ENCODE measurements around the gene NPAS3. TPM values are rescaled to one million over a fixed set of nuclear protein-coding genes. Genes with fewer than 3 reads are reported as not detected.

Gene NPAS3
- total RNA-seq, 4 donors from 2014 or later = 1.9 to 10.6 (median 2.2) TPM

DNA sequence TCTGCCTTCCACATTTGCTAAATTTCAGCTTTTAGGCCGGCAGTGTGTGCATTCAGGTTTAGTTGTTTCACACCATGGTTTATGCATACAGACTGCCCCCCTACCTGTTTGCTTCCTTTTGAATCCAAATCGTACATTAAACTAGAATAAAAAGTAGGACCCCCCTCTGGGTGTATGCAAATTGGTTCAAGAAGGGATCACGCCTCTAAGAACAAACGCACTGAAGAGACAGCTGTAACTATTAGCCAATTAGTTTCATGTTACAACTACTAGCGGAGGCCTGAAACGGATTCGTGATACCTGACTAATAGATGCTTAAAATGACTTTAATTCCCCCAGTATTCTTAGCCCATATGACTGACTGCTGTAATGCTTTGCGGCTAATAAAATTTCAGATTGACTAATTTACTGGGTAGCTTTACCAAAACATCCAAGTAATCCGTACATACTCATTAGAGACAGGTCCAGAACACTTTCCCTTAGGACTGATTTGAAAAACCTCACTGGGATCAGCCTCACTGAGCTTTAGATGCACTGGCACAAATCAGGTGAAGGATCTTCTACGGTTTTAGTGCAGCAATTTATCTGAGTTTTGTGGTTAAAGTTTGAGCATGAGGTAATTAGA lies 411.8 kb downstream of the NPAS3 start:
- peaks cover 0 to 5% (median 0%) of the 10 kb centered on the region in 3 donors for H3K4me1 ChIP-seq
- H3K36me3 ChIP-seq = no peaks in the 10 kb centered on the region
- no peaks in the 10 kb centered on the region for H3K9me3 ChIP-seq
- no peak overlapping the region for H3K4me3 ChIP-seq
- 82 to 95% methylated on average over 10 of the region's 10 CpGs for WGBS, 2 donors (ENCODE audit: low coverage in 1 of 2)
- no peak overlapping the region for H3K27ac ChIP-seq
- ATAC-seq = no peak
- no peak for TF ChIP-seq POLR2A (IDR thresholded peaks at IDR 0.05)
- no peak for TF ChIP-seq POLR2AphosphoS5 (IDR thresholded peaks at IDR 0.05)
- TF ChIP-seq, protein P1, sequence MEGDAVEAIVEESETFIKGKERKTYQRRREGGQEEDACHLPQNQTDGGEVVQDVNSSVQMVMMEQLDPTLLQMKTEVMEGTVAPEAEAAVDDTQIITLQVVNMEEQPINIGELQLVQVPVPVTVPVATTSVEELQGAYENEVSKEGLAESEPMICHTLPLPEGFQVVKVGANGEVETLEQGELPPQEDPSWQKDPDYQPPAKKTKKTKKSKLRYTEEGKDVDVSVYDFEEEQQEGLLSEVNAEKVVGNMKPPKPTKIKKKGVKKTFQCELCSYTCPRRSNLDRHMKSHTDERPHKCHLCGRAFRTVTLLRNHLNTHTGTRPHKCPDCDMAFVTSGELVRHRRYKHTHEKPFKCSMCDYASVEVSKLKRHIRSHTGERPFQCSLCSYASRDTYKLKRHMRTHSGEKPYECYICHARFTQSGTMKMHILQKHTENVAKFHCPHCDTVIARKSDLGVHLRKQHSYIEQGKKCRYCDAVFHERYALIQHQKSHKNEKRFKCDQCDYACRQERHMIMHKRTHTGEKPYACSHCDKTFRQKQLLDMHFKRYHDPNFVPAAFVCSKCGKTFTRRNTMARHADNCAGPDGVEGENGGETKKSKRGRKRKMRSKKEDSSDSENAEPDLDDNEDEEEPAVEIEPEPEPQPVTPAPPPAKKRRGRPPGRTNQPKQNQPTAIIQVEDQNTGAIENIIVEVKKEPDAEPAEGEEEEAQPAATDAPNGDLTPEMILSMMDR (IDR thresholded peaks at IDR 0.05) = no peak
- TF ChIP-seq EP300 (IDR thresholded peaks at IDR 0.05) = no peak
- H3K27me3 ChIP-seq = no peaks in the 10 kb centered on the region

DNA sequence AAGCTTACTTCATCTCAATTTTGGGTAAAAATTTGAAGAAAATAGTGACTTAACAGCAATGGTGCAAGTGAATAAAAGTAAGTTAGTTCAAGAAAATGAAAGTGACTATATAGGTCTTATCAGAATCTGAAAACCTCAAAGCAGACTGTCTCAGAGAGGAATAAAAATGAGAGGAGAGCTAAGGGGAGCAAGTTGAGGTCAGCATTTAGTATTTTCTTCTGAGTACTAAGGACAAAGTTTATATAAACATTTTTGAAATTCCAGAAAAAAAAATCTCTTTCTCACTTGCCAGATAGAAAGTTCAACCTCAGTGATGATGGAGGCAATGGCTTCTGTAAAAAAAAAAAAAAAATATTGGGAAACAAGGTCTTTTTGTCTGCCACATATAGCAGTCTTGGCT lies 414.1 kb downstream of the NPAS3 start:
- Histone ChIP-seq H3K27ac (no peak overlapping the region), H3K4me1 (peaks cover 0 to 5% (median 0%) of the 10 kb centered on the region in 3 donors), H3K9me3 (no peaks in the 10 kb centered on the region), H3K27me3 (no peaks in the 10 kb centered on the region), H3K36me3 (no peaks in the 10 kb centered on the region), H3K4me3 (no peak overlapping the region)
- TF ChIP-seq, protein P1 (IDR thresholded peaks at IDR 0.05) = no peak
- no peak for ATAC-seq

DNA sequence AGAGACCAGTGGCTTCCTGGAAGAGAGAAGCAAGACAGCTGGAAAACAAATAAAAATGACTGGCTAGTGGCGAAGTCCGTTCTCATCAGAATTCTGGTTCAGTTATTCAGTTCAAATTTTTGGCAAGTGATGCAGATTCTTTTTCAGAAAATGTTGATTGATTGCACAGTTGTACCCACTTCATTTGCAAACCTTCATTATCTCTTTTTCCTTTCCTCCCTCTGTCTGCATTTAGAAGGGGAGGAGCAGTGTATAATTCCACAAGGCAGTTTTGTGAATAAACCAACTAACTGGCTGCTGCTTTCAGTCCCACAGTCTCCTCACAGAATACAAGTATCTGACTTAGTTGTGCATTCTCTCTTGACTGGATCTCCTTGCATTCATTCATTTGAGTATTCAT lies 417.5 kb downstream of the NPAS3 start:
- ATAC-seq = no peak
- no peak for TF ChIP-seq EP300 (IDR thresholded peaks at IDR 0.05)
- TF ChIP-seq, protein P1 (IDR thresholded peaks at IDR 0.05) = no peak
- TF ChIP-seq POLR2A (IDR thresholded peaks at IDR 0.05) = no peak
- no peak for TF ChIP-seq POLR2AphosphoS5 (IDR thresholded peaks at IDR 0.05)
- H3K27me3 ChIP-seq = no peaks in the 10 kb centered on the region

DNA sequence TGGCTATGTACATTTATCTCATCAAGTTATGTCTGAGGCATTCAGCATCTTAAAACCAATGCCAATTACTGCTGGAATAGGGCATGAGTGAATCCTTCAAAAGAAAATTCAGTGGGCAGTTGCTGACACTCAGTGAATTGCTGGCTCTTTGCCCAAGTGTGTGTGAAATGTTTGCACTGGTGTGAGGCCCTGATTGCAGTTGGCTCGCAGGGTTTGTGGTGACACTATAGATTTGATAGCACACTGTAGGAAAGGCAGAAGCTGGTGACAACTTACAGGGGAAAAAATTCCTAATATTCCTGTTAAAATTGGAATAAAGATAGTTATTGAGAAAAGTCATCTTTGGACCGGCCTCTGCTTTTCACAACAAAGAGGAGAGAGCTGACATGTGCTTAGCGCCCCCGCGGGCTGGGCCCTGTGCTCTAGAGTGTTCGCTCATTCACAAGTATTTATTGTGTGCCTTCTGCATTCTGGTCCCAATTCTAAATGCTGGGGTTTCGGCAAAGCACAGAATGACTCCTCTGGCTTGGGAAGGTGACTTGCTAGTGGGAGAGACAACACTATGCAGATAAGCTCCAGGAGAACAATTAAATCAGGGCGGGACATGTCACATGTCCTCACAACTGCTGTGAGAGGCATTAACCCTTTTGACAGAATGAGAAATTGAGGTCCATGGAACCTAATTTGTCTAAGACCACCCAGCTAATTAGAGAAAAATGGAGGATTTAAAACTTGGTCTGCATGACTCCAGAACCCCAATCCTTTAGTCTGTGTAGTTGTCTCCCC lies 418.7 kb downstream of the NPAS3 start:
- Histone ChIP-seq H3K27ac (no peak overlapping the region), H3K36me3 (no peaks in the 10 kb centered on the region), H3K9me3 (no peaks in the 10 kb centered on the region), H3K4me1 (peaks cover 0 to 5% (median 0%) of the 10 kb centered on the region in 3 donors), H3K4me3 (no peak overlapping the region), H3K27me3 (no peaks in the 10 kb centered on the region)
- WGBS, 2 donors (ENCODE audit: low coverage in 1 of 2) = 67 to 91% methylated on average over 7 to 8 of the region's 8 CpGs
- no peak for ATAC-seq
- TF ChIP-seq, protein P1 (IDR thresholded peaks at IDR 0.05) = no peak
- TF ChIP-seq POLR2AphosphoS5 (IDR thresholded peaks at IDR 0.05) (no peak), EP300 (IDR thresholded peaks at IDR 0.05) (no peak), POLR2A (IDR thresholded peaks at IDR 0.05) (no peak)

More for the DNA sequence above, 417.5 kb downstream of the NPAS3 start:
- H3K36me3 ChIP-seq = no peaks in the 10 kb centered on the region
- no peaks in the 10 kb centered on the region for H3K9me3 ChIP-seq
- WGBS, 2 donors (ENCODE audit: low coverage in 1 of 2) = 81 to 84% methylated on average over 2 of the region's 2 CpGs
- no peak overlapping the region for H3K4me3 ChIP-seq
- H3K4me1 ChIP-seq = peaks cover 0 to 5% (median 0%) of the 10 kb centered on the region in 3 donors
- H3K27ac ChIP-seq = no peak overlapping the region
